ENCODE data around the gene HAGHL. TPM values are rescaled to one million over a fixed set of nuclear protein-coding genes. Genes with fewer than 3 reads are reported as not detected.
"Not testable (repeated sequence)": the region's sequence is repeated elsewhere in the genome, so short reads cannot be mapped to it uniquely, and the experiment has no call there.

Gene HAGHL
- total RNA-seq, 1 experiment from 2014 or later, result 2.5 TPM

DNA sequence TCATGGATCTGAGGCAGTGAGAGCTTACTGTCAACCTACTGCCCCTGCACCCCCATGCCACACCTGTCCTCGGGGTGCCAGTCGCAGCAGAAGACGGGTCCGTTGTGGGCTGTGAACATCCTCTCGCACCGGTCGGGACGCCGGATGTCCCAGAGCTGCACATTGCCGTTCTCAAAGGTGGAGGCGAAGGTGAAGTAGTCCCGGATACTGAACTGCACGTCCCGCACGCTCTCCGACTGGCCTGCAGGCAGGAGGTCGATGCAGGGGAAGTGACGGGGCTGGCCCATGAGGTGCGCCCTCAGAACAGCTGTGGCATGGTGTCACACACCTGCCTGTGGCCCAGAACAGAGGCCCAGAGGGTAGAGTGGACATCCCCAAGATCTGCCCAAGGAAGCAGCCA, 39.4 kb upstream of the HAGHL start:
- POLR2A ChIA-PET (ENCODE audit: low non-redundant PET), result no interaction called here
- no peak overlapping the region for H3K27ac ChIP-seq (ENCODE audit: low read depth, low read length, poor library complexity, severe bottlenecking)
- no peak overlapping the region for H3K4me3 ChIP-seq (ENCODE audit: low read depth, low read length, poor library complexity, severe bottlenecking)
- no peak for TF ChIP-seq EZH2 (IDR thresholded peaks at IDR 0.05; ENCODE audit: borderline replicate concordance, low read depth, low read length, poor library complexity, severe bottlenecking)
- BruUV-seq (replicated peaks), result no TSS peak
- intact Hi-C loops (cut with micrococcal nuclease; ENCODE audit: unreplicated experiment), result loop anchor here (5.0 kb wide), 1 partner anchor 295 kb away; no protein-coding TSS in a partner anchor
- CTCF ChIA-PET, result no interaction called here
- peaks cover 18% of the 10 kb centered on the region for H3K4me1 ChIP-seq (ENCODE audit: insufficient read depth, low read length, poor library complexity, severe bottlenecking)
- H3K9me3 ChIP-seq (ENCODE audit: low read depth, low read length, poor library complexity, severe bottlenecking), result no peaks in the 10 kb centered on the region
- peaks cover 13% of the 10 kb centered on the region for H3K36me3 ChIP-seq (ENCODE audit: insufficient read depth, low read length, poor library complexity, severe bottlenecking)
- DNase-seq (ENCODE audit: low spot score), result no peak
- peaks cover 2% of the 10 kb centered on the region for H3K27me3 ChIP-seq (replicated peaks; ENCODE audit: insufficient read depth, low read depth, low read length, poor library complexity)

GRCh38 chr16:689175-689897, 37.6 kb upstream of the HAGHL start:
- POLR2A ChIA-PET (ENCODE audit: low non-redundant PET), result no interaction called here
- TF ChIP-seq EZH2 (IDR thresholded peaks at IDR 0.05; ENCODE audit: borderline replicate concordance, low read depth, low read length, poor library complexity, severe bottlenecking), result no peak
- TF ChIP-seq CTCF (conservative IDR thresholded peaks at IDR 0.05; ENCODE audit: low read depth, low read length), result no peak
- peak overlapping the region; percentile 82 for H3K27ac ChIP-seq (ENCODE audit: low read depth, low read length, poor library complexity, severe bottlenecking)
- H3K27me3 ChIP-seq (replicated peaks; ENCODE audit: insufficient read depth, low read depth, low read length, poor library complexity), result peaks cover 19% of the 10 kb centered on the region
- BruUV-seq (replicated peaks), result no TSS peak
- H3K36me3 ChIP-seq (ENCODE audit: insufficient read depth, low read length, poor library complexity, severe bottlenecking), result peaks cover 4% of the 10 kb centered on the region
- H3K4me1 ChIP-seq (ENCODE audit: insufficient read depth, low read length, poor library complexity, severe bottlenecking), result peaks cover 12% of the 10 kb centered on the region
- H3K9me3 ChIP-seq (ENCODE audit: low read depth, low read length, poor library complexity, severe bottlenecking), result no peaks in the 10 kb centered on the region
- intact Hi-C loops (cut with micrococcal nuclease; ENCODE audit: unreplicated experiment), result loop anchor here (5.0 kb wide), 1 partner anchor 297 kb away; no protein-coding TSS in a partner anchor
- CTCF ChIA-PET, result no interaction called here
- no peak for DNase-seq (ENCODE audit: low spot score)
- H3K4me3 ChIP-seq (ENCODE audit: low read depth, low read length, poor library complexity, severe bottlenecking), result peak overlapping the region; percentile 89

DNA sequence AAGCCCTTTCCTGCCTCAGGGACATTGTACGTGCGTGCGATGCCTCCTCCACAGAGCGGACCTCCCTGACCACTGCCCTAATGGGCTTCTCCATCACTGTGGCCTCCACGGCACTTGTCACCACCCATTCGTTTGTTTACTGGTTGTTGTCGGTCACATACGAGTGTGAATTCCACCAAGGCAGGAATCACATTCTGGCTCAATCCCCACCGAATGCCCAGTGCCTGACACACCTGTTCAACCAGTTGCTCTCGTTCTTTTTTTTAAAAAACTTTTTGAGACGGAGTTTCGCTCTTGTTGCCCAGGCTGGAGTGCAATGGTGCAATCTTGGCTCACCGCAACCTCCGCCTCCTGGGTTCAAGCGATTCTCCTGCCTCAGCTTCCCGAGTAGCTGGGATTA, 35.7 kb upstream of the HAGHL start:
- H3K9me3 ChIP-seq (ENCODE audit: low read depth, low read length, poor library complexity, severe bottlenecking); H3K27ac ChIP-seq (ENCODE audit: low read depth, low read length, poor library complexity, severe bottlenecking); CTCF ChIA-PET; H3K36me3 ChIP-seq (ENCODE audit: insufficient read depth, low read length, poor library complexity, severe bottlenecking); H3K4me3 ChIP-seq (ENCODE audit: low read depth, low read length, poor library complexity, severe bottlenecking); POLR2A ChIA-PET (ENCODE audit: low non-redundant PET); DNase-seq (ENCODE audit: low spot score); intact Hi-C loops (cut with micrococcal nuclease; ENCODE audit: unreplicated experiment); BruUV-seq (replicated peaks): not testable (repeated sequence)
- H3K4me1 ChIP-seq (ENCODE audit: insufficient read depth, low read length, poor library complexity, severe bottlenecking), result peaks cover 22% of the 10 kb centered on the region
- peaks cover 34% of the 10 kb centered on the region for H3K27me3 ChIP-seq (replicated peaks; ENCODE audit: insufficient read depth, low read depth, low read length, poor library complexity)

- CTCF ChIA-PET, result no interaction called here
- Histone ChIP-seq H3K4me1 (ENCODE audit: insufficient read depth, low read length, poor library complexity, severe bottlenecking) (peaks cover 22% of the 10 kb centered on the region), H3K27me3 (replicated peaks; ENCODE audit: insufficient read depth, low read depth, low read length, poor library complexity) (peaks cover 36% of the 10 kb centered on the region), H3K27ac (ENCODE audit: low read depth, low read length, poor library complexity, severe bottlenecking) (no peak overlapping the region), H3K4me3 (ENCODE audit: low read depth, low read length, poor library complexity, severe bottlenecking) (no peak overlapping the region), H3K36me3 (ENCODE audit: insufficient read depth, low read length, poor library complexity, severe bottlenecking) (no peaks in the 10 kb centered on the region), H3K9me3 (ENCODE audit: low read depth, low read length, poor library complexity, severe bottlenecking) (no peaks in the 10 kb centered on the region)
- no TSS peak for BruUV-seq (replicated peaks)
- no peak for TF ChIP-seq CTCF (conservative IDR thresholded peaks at IDR 0.05; ENCODE audit: low read depth, low read length)
- no peak for TF ChIP-seq EZH2 (IDR thresholded peaks at IDR 0.05; ENCODE audit: borderline replicate concordance, low read depth, low read length, poor library complexity, severe bottlenecking)
- intact Hi-C loops (cut with micrococcal nuclease; ENCODE audit: unreplicated experiment), result no loop called here
- POLR2A ChIA-PET (ENCODE audit: low non-redundant PET), result no interaction called here
- DNase-seq (ENCODE audit: low spot score), result no peak
These were observed 34.4 kb upstream of the HAGHL start for GRCh38 chr16:692356-693108.

All from A673 (cell line).